Activated T-helper 9 cell treated with anti-CD3 and anti-CD28 coated beads, Interleukin-2, amount 50 U/mL, for 16 hours (primary cell): ENCODE results near the gene SSRP1.
"Not testable (repeated sequence)": the region's sequence is repeated elsewhere in the genome, so short reads cannot be mapped to it uniquely, and the experiment has no call there.

ENCODE experiments used
- DNase-seq: peaks from one replicate; pipeline ENCODE4 v3.0.0-alpha.2; 2020; ENCODE audit warnings: low read depth

SSRP1 gene

GRCh38 chr11:57299150-57299737 is 36.4 kb downstream of the SSRP1 start:
- no peak for DNase-seq

- no peak for DNase-seq
These were observed 38.5 kb downstream of the SSRP1 start for GRCh38 chr11:57297221-57297620.

DNA sequence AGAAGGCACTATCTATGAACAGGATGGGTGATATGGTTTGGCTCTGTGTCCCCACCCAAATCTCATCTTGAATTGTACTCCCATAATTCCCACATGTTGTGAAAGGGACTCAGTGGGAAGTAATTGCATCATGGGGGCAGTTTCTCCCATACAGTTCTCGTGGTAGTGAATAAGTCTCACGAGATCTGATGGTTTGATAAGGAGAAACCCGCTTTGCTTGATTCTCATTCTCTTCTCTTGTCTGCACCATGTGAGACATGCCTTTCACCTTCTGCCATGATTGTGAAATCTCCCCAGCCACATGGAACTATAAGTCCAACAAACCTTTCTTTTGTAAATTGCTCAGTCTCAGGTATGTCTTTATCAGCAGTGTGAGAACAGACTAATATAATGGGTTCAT is 39.5 kb downstream of the SSRP1 start:
- DNase-seq = not testable (repeated sequence)

GRCh38 chr11:57294225-57295131 is 41.2 kb downstream of the SSRP1 start:
- no peak for DNase-seq

GRCh38 chr11:57290288-57290687 is 45.4 kb downstream of the SSRP1 start:
- DNase-seq = no peak

- no peak for DNase-seq
These were observed 46.7 kb downstream of the SSRP1 start for GRCh38 chr11:57288771-57289579.

DNA sequence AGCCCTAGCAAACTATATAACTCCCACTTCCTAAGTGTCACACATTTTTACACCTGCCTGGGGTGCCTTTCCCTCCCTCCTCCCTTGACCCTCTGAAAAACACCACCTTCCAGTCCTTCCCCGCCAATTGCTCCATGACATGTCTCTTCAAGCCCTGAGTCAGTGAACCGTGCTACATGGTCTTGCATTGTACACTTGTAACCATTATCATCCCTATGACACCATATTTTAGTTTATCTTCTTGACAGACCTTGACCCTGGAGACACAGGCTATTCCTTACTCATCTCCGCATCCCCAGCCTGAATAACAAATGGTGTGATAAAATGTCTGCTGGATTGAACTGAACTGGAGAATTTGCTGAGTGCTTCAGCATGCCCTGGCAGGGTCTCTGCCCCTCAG is 47.8 kb downstream of the SSRP1 start:
- DNase-seq = no peak

DNA sequence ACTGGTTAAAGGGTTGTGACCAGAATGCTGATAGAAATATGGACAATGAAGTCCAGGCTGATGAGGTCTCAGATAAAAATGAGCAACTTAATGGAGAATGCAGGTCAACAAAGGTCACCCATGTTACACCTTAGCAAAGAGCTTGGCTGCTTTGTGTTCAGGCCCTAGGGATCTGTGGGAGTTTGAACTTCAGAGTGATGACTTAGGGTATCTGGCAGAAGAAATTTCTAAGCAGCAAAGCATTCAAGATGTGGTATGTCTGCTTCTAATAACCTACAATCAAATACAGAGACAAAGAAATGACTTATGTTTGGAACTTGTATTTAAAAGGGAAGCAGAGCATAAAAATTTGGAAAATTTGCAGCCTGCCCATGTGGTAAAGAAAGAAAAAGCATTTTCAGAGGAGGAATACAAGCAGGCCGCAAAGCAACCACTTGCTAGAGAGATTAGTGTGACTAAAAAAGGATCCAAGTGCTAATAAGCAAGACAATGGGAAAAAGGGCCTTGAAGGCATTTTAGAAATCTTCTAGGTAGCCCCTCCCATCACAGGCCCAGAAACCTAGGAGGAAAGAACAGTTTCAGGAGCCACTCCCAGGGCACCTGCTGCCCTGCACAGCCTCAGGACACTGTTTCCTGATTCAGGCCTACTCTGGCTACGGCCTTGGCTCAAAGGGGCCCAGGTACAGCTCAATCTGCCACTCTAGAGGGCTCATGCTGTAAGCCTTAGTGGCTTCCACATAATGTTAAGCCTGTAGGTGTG is 52.3 kb downstream of the SSRP1 start:
- DNase-seq = no peak

GRCh38 chr11:57281546-57281945 is 54.1 kb downstream of the SSRP1 start:
- DNase-seq = not testable (repeated sequence)

GRCh38 chr11:57279116-57279515 is 56.6 kb downstream of the SSRP1 start:
- DNase-seq = no peak

- DNase-seq = no peak
These were observed 57.0 kb downstream of the SSRP1 start for GRCh38 chr11:57278721-57279095.

GRCh38 chr11:57277845-57278720 is 57.6 kb downstream of the SSRP1 start:
- DNase-seq = no peak

DNA sequence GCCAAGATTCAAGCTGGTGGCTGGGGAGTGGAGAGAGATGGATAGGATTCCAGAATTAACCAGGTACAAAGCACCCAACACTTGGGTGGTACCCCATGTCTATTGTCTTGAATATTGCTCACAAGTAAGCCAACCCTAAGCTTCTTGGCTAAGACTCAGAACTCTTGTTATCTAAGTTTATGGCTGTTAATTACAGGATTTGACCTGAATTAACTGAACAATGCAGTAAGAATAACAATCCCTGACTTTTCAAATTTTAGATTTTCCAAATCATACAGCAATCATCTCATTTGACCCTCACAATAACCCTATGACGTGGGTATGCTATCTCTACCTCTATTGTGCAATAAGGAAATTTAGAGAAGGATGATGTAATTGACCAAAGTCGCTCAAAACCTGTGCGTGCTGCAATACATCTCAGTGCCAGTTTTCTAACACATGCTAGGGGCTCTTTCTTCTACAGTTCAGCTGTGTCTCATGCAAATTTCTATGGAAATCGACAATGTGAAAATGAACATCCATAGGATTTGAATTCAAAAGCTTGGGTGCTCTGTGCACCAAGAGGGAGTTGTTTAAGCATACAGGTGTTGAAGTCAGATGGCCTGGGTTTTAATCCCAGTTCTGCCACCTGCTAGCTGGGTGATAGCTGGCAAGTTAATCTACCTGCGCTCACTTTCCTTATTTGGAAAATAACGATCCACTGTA is 58.6 kb downstream of the SSRP1 start:
- no peak for DNase-seq

- DNase-seq = no peak
These were observed 59.3 kb downstream of the SSRP1 start for GRCh38 chr11:57276169-57276970.
